B cell (primary cell): Measurements from ENCODE around the gene GRID1.

Experiments used
- CTCF ChIP-seq: fragments of 200-600 bp; IDR thresholded peaks from one replicate; pipeline ENCODE4 v1.8.0; 2022; ENCODE audit warnings: antibody characterized with exemption, mild to moderate bottlenecking
- EZH2 ChIP-seq: IDR thresholded peaks from 2 replicates; pipeline ENCODE4 v1.6.1; 2012; ENCODE audit warnings: borderline replicate concordance, low read depth, mild to moderate bottlenecking, moderate library complexity, low read length; ENCODE audit not compliant: insufficient read depth, poor library complexity, severe bottlenecking

GRCh38 chr10:86293396-86293791 lies 73.2 kb downstream of the GRID1 start:
- TF ChIP-seq EZH2 (no peak), CTCF (no peak)
